ENCODE measurements around the gene LOXL1. TPM values are rescaled to one million over a fixed set of nuclear protein-coding genes. Genes with fewer than 3 reads are reported as not detected.

LOXL1 gene
- total and polyA plus RNA-seq, 2 experiments from 2014 or later: 44.5 to 136 TPM

- H3K4me2 ChIP-seq: peak overlapping the region; percentile 51
- H3K27me3 ChIP-seq: no peaks in the 10 kb centered on the region
- peaks cover 57% of the 10 kb centered on the region for H3K4me1 ChIP-seq (ENCODE audit: insufficient read depth)
- DNase-seq (ENCODE audit: low spot score): no peak
- no peak overlapping the region for H2AFZ ChIP-seq
- H3K79me2 ChIP-seq: peaks cover 6% of the 10 kb centered on the region
- WGBS (ENCODE audit: low lambda C conversion rate, missing lambda C conversion rate): 54% methylated on average over 3 of the region's 3 CpGs
- TF ChIP-seq EZH2phosphoT487 (IDR thresholded peaks at IDR 0.05; ENCODE audit: low read depth, severe bottlenecking, unreplicated experiment): no peak
- TF ChIP-seq CTCF (IDR thresholded peaks at IDR 0.05; ENCODE audit: poor library complexity): no peak
- no peaks in the 10 kb centered on the region for H4K20me1 ChIP-seq (ENCODE audit: insufficient read depth, poor library complexity, severe bottlenecking)
- H3K36me3 ChIP-seq (replicated peaks; ENCODE audit: insufficient read depth, low read depth): no peaks in the 10 kb centered on the region
- no peaks in the 10 kb centered on the region for H3K9me3 ChIP-seq (ENCODE audit: low read depth)
- no peaks in the 10 kb centered on the region for H3K9me2 ChIP-seq (replicated peaks; ENCODE audit: insufficient read depth)
- H3K27ac ChIP-seq: peak overlapping the region; percentile 78
- no peak overlapping the region for H3K4me3 ChIP-seq
These were observed 15.2 kb downstream of the LOXL1 start for GRCh38 chr15:73941449-73941848.

- H3K9me2 ChIP-seq (replicated peaks; ENCODE audit: insufficient read depth): no peaks in the 10 kb centered on the region
- peaks cover 51% of the 10 kb centered on the region for H3K4me1 ChIP-seq (ENCODE audit: insufficient read depth)
- 74% methylated on average over 10 of the region's 10 CpGs for WGBS (ENCODE audit: low lambda C conversion rate, missing lambda C conversion rate)
- H4K20me1 ChIP-seq (ENCODE audit: insufficient read depth, poor library complexity, severe bottlenecking): no peaks in the 10 kb centered on the region
- peaks cover 6% of the 10 kb centered on the region for H3K79me2 ChIP-seq
- H2AFZ ChIP-seq: no peak overlapping the region
- H3K36me3 ChIP-seq (replicated peaks; ENCODE audit: insufficient read depth, low read depth): no peaks in the 10 kb centered on the region
- no peak for DNase-seq (ENCODE audit: low spot score)
- no peak overlapping the region for H3K4me3 ChIP-seq
- H3K4me2 ChIP-seq: no peak overlapping the region
- H3K27ac ChIP-seq: peak overlapping the region; percentile 78
- no peaks in the 10 kb centered on the region for H3K27me3 ChIP-seq
- H3K9me3 ChIP-seq (ENCODE audit: low read depth): no peaks in the 10 kb centered on the region
- no peak for TF ChIP-seq CTCF (IDR thresholded peaks at IDR 0.05; ENCODE audit: poor library complexity)
- TF ChIP-seq EZH2 (IDR thresholded peaks at IDR 0.05; ENCODE audit: borderline replicate concordance): no peak
- TF ChIP-seq EZH2phosphoT487 (IDR thresholded peaks at IDR 0.05; ENCODE audit: low read depth, severe bottlenecking, unreplicated experiment): no peak
These were observed 15.8 kb downstream of the LOXL1 start for GRCh38 chr15:73941871-73942635.

- no peak for TF ChIP-seq CTCF (IDR thresholded peaks at IDR 0.05; ENCODE audit: poor library complexity)
- no peak for TF ChIP-seq EZH2phosphoT487 (IDR thresholded peaks at IDR 0.05; ENCODE audit: low read depth, severe bottlenecking, unreplicated experiment)
- TF ChIP-seq EZH2 (IDR thresholded peaks at IDR 0.05; ENCODE audit: borderline replicate concordance): no peak
- Histone ChIP-seq H3K9me2 (replicated peaks; ENCODE audit: insufficient read depth) (no peaks in the 10 kb centered on the region), H3K4me1 (ENCODE audit: insufficient read depth) (peaks cover 50% of the 10 kb centered on the region), H3K27me3 (no peaks in the 10 kb centered on the region), H2AFZ (no peak overlapping the region), H3K4me3 (no peak overlapping the region), H3K9me3 (ENCODE audit: low read depth) (no peaks in the 10 kb centered on the region), H3K4me2 (no peak overlapping the region), H3K27ac (no peak overlapping the region), H3K79me2 (peaks cover 6% of the 10 kb centered on the region), H3K36me3 (replicated peaks; ENCODE audit: insufficient read depth, low read depth) (no peaks in the 10 kb centered on the region), H4K20me1 (ENCODE audit: insufficient read depth, poor library complexity, severe bottlenecking) (no peaks in the 10 kb centered on the region)
- WGBS (ENCODE audit: low lambda C conversion rate, missing lambda C conversion rate): 90% methylated on average over 6 of the region's 6 CpGs
- no peak for DNase-seq (ENCODE audit: low spot score)
These were observed 16.5 kb downstream of the LOXL1 start for GRCh38 chr15:73942751-73943270.

Data from hepatocyte (in vitro differentiated cells).